Activated T-cell treated with anti-CD3 and anti-CD28 coated beads, Interleukin-2, amount 50 U/mL, for 1 hour (primary cell): ENCODE results near the gene SH3YL1.

Experiments used
- DNase-seq: peaks from one replicate; pipeline ENCODE4 v3.0.0-alpha.2; 2020

Gene SH3YL1, protein sequence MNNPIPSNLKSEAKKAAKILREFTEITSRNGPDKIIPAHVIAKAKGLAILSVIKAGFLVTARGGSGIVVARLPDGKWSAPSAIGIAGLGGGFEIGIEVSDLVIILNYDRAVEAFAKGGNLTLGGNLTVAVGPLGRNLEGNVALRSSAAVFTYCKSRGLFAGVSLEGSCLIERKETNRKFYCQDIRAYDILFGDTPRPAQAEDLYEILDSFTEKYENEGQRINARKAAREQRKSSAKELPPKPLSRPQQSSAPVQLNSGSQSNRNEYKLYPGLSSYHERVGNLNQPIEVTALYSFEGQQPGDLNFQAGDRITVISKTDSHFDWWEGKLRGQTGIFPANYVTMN

DNA sequence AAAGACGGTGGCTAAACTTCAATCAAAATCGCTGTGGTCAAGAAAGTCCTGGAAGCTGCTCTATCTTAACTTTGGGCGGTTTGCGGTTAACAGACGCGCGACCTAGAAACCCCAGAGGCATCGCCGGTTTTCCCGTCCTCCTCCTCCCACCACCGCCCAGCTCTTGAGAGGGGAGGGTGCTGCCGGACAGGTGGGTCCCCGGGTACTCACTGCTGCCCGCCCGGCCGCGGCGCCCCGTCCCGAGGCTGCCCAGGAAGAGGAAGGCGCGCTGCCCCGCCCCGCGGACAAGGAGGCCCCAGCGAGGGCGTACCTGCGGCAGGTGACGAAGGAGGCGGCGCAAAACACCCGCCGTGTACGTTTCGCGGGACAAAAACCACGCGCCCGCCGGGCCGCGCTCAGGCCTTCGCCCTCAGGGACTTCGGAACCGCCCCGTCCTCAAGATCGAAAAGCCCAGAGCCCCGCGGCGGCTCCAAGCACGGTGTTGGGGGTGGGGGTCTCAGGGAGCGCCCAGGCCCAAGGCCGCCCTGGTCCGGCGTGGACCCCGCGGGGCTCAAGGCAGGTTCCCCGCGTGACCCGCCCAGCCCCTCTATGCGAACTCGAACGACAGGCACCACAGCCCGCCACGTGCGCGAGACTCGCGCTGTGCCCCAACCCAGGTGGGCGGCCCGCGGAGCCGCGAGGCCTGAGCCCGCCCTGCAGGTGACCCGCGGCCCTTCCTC is at the start of gene SH3YL1:
Gene SH3YL1 (minus strand): TSS at position 259 of the 719 bp plus-strand sequence. CDS start 48 bp downstream, at position 211.
- peak; percentile 71 for DNase-seq

DNA sequence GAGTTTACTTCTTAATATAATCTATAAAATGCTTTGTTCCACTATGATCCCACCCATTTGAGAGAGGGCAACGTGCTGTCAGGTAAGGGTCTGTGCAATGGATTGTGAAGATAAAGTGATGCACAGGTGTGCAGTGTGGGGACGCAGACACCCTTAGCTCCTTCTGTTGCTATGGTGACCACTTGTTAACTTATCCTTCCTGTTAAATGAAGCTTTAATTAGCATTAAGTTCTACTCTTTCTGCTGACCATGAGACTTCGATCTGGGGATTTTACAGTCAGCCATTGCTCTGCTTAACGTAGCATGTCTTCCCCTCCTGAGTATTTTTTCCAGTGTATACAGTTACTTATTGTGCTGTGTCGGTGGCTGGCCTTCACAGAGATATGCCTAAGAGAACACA is 47.2 kb upstream of the SH3YL1 start:
- no peak for DNase-seq

DNA sequence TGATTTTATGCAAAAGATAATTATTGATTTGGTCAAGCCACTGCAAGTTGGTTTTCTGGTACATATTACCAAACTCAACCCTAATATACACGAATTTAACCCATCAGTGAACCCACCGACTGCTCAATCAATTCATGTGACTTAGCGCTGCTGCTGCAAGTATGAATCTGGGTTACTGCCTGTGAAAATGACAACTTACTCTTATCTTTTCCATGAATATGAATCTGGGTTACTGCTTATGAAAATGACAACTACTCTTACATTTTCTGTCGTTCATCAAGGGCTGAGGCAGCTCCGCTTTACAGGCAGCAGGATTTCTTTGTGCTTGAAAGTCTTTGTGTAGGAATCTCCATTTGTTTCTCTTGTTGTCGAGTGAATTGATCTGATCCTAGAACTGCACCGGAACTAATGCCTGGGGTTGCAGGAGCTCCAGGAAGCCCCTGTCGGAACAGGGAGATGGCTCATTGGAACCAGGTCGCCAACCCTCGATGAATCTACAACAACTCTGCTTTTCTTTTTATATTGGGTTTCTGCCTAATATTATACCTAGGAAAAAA is 46.2 kb upstream of the SH3YL1 start:
- DNase-seq, result no peak

DNA sequence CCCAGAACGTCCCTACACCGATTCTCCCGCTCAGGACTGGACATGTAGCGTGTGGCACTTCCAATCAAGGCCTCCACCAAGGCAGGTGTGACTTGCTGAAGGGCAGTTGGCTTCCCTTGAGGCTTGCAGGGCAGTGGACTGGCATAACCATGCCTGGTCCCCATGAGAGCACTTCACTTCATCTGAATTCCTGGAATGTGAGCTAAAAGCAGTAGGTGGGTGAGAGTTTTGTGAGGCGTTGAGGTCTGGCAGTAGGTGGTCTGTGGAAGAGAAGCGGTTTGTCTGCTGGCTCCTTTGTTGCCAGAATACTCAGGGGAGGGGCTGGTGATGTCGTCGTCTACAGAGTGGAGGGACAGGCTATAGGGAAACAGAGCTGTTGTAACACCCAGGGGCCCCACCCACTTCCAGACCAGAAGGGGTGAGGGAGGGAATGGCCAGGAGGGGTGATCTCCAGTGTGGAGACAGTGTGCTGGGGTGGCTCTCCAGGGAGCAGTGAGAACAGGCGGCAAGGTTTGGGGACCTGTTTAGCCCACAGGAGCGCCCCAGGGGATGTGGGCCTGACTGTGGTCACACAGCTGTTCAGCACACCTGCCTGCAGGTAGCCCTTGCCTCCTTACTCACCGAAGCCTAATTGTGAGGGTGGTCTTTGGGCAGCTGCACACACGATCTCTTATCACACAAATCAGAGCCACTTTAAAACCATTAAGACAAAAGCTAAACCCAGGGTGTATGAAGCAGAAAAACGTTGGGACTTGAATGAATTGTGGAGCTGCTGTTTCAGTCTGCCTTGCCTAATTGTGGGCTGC is 45.5 kb upstream of the SH3YL1 start:
- DNase-seq, result no peak

DNA sequence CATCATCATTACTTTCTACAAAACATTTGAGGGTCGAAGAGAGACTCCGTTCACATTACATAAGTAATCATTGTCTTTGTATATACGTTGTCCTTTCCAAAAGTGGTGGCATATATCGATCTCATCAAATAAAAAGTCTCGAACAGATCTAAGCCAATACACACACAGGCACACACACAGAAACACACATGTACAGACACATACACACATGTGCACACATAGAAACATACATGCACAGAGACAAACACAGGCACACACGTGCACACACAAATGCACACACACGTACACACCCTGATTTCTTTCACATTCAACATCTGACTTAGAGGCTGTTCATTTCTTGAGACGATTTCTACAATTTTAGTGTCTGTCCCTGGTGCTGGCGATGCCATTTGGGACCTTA is 41.5 kb upstream of the SH3YL1 start:
- DNase-seq, result no peak

DNA sequence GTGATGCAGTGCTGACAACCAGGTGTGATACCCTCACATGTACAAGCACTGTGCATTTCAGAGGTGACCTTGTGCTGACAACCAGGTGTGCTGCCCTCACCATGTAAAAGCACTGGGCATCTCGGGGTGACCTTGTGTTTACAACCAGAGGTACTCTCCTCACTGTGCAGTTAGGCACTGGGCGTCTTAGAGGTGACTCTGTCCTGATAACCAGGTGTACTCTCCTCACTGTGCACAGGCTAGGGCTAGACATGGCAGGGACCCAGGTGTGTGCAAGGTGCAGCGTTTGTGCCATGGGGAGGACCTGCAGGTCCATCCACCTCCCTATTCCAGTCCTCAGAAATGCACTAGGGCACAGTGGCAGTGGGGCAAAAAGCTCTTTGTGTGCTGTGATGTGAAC is 32.5 kb upstream of the SH3YL1 start:
- DNase-seq, result no peak

DNA sequence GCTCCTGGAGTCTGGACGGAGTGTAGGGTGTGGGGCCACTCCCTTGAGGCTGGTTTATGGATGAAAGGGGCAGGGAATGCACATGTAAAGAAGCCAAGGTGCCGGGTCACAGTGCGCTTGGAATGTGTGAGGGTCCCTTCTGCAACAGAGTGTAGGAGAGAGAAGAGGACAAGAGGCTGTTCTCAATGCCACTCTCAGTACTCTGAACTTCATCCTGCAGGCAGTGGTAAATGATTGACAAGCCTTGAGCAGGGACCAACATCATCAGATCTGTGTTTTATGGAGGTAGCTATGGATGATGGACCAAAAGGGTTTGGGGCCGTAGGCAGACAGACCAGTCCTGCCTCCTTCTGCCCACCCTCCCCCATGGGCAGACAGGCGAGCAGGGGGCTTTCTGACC is 31.3 kb upstream of the SH3YL1 start:
- no peak for DNase-seq

DNA sequence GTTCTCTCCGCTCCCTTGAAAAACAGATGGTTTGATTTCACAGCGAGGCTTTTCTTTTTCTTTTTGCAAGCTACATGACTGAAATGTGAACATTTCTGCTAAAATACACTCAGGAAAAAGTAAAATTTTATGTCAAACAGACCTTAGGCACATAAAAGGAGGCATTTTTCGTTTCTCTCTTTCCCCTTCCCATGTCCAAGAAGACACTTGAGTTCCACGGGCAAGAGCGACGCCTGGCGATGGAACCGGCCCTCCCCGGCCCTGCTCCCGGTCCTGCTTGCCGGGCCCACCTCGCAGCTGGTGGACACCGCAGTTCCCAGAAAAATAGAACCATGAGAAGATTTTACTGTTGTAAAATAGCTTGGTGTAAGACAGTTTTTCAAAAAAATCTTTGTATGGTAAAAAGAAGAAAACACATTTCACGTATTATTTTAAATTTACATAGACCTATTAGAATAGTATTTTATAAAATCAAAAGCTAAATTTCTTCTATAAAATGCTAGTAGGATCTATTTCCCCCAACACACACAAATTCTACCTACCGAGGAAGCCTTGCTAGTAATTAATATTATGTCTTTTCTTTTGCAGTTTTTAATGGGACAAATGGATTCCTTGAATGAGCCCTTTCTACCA is 26.4 kb upstream of the SH3YL1 start:
- peak; percentile 65 for DNase-seq

DNA sequence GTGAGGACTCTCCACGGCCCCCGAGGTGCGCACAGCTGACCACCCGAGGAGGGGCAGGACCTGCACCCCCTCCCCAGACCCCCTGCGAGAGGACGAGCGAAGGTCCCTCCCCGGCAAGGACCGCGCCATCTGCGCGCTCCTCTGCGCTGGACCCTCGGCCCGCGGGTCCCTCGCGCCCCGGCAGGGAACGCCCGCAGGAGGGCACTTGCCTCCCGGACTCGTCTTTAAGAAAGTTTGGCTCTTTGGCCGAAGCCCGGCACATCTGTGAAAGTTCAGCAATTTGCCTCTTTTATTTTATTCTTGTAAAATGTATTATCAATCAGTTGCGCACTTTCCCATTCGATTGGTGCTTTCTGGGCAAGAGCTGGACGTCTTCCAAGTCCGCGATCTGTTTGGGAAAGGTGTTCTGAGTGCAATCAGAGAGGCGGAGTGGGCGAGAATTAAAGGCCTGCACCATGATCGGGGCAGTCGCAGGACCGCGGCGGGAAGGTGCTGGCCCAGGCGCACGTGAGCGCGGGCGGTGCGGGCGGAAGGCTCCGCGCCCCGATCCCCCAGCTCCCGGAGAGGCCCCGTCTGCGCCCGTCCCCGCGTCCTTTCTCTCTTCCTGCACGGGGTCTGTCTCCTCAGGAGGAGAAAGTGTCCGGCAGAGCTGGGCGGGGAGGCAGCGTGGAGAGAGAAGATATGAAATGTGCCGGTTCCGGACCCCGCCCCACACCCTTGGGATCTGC is 25.7 kb upstream of the SH3YL1 start:
- DNase-seq, result peak; percentile 29

DNA sequence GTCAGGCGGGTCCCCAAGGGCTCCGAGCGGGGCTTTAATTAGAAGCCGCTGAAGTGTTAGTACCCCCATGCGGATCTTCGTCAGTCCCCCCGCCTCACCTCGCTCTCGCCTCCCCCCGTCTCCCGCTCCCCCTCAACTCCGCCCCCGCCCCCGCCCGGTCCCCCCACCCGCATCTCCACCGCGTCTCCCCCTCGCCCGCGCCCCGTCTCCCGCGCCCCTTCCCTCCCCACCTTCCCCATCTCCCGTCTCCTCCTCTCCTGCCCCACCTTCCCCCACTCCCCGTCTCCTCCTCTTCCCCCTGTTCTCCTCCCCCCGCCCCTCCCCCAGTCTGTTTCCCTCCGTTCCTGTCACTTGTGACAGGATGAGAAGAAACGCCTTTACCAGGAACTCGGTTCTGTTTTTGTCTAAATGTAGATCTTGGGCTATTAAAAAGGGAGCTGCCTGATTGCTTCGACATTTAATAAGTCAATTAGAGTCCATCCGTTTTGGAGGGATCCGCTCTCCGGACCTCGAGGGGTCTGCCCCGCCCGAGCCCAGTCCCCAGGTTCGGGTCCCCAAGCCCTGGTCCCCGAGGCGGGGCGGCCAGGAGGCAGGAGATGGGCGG is 25.0 kb upstream of the SH3YL1 start:
- no peak for DNase-seq

DNA sequence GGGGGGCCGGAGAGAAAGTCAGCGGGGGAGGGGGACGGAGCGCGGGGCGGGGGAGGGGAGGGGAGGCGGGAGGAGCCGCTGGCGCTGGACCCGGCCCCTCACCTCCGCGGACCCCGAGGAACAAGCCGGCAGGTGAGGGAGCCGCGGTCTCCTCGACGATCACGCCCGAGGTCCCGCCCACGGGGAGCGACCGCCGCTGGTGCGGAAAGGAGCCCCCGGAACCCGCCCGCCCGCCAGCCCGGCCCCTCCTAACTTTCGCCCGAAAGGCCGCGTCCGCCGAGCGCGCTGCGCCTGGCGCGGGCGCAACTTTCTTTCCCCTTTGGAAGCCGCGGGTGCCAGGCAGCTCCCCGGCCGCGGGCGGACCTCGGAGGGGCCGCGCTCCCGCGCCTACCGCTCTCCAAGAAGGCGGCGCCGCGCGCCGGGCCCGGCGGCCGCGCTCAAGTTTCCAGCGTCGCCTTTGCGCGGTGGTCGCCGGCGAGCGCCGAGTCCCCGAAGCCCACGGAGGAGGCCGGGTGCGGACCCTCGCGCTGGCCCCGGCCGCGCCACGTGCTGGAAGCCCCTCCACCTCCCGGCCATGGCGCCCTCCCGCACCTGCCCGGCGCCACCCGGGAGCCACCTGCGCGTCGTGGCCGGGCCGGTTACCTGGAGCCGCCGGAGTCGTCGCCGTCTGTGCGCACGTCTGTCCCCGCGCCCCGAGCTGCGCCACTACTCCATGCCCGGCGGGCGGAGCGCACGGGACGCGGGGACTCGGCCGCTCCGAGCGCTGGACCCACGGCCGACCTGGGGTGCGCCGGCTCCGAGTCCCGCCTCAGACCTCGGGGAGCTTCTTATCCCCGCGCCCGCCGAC is 24.3 kb upstream of the SH3YL1 start, which contains the start of gene ALKAL2:
Gene ALKAL2 (minus strand): TSS at position 181 of the 847 bp plus-strand sequence. CDS start 256 bp downstream, outside the sequence.
- peak; percentile 26 for DNase-seq

DNA sequence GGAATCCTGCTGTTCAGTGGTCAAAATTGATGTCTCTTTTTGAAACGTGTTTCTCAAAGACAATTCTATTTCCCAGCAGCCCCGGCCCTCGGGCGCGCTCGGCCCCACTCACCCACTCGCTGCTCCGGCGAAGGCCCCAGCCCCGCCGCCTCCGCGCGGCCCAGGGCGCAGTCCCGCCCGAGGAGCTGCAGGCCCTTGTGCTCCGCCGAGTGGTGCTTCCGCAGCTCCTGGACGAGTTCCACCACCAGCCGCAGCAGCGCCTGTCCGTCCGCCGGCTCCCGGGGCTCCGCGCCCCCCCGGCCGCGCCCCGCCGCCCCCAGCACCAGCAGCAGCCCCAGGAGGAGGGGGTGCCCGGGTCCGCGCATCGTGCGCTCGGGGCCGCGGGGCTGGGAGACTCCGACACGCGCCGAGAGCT is 23.6 kb upstream of the SH3YL1 start:
- peak; percentile 26 for DNase-seq

DNA sequence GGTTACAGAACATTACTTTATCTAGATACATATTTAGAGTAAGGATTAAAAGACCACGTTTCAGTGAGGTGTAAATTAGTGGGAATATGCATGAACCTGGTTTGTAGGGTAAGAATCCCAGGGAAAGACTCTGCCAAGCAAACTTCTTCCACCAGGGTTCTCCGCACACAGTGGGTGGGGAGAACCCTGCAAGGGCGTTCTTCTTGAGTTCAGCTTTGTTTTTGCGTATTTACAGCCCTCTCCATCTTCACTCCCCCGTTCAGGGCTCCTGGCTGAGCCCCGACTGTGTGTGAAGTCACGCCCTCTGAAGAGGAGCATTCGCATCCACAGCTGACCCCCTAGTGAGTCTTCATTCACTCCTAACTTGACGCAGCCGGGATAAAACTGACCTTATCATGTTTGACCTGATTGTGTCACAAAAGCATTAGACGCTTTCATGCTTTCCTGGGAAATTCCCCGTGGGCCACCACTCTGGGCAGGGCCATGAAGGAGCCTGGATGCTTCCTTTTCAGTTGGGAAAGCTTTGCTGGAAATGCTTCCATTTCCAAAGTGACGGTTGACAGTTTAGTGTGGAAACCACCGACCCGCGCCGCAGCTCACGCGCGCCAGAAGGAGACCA is 23.1 kb upstream of the SH3YL1 start:
- no peak for DNase-seq

DNA sequence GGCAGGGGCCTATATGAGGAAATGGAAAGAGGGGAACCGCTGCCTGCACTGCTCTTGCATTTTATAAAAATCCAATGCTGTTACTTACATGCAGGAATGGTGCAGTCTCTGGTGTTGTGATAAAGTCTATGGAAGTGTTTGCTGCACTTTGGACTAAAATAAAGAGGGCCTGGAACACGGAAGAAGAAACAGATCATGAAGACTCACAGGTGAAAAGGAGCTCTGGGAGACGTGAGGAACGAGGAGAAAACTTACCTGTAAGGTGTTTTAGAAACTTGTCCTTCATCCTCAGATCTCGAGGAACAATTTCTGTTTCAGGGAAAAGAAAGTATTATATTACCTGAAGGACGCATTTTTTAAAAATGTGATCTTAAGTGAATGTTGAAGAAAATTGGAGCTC is 22.2 kb upstream of the SH3YL1 start:
- no peak for DNase-seq

DNA sequence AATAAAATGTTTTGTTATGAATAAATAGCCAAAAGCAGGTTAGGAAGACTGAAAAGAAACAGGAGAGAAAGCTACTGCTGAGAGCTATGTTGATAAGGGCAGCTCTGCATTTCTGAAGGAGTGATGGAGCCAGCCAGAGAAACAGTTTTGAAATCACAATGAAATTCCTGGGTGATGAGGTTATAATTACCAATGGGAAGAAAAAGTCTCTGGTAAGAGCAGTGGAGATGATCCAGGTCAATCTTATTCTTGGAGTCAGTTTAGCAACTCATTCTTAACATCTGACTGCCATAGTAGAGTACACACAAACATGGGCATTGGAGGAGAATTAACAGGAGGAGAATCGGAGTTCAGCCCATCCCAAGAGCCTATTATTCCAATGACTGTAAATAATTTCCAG is 21.7 kb upstream of the SH3YL1 start:
- no peak for DNase-seq

DNA sequence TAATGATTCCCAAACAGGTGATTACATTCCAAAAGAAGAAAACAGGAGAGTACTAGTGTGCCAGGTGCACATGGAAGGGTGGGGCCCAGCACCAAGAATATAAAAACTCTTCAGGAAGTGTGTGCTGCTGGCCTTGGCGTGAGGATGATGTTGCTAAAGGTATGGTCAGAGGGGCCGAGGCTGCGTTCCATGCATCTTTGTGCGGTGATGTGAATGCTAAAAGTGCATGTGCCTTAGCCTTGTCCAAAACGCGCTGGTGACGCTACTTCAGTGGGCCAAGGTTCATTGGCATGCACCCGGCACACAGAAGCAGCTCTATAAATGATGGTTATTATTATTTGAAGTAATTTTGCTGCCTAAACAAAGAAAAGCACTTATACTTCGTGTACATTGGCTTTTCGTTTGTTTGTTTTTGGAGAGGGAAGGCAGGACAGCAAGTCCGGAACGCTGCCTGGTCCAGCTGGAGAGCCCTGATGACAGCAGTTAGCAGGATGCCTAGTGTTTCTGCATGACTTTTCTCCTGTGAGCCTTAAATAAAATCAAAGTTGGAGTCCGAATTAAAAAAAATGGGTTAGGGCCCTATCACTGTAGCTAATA is 21.2 kb upstream of the SH3YL1 start:
- DNase-seq, result no peak

DNA sequence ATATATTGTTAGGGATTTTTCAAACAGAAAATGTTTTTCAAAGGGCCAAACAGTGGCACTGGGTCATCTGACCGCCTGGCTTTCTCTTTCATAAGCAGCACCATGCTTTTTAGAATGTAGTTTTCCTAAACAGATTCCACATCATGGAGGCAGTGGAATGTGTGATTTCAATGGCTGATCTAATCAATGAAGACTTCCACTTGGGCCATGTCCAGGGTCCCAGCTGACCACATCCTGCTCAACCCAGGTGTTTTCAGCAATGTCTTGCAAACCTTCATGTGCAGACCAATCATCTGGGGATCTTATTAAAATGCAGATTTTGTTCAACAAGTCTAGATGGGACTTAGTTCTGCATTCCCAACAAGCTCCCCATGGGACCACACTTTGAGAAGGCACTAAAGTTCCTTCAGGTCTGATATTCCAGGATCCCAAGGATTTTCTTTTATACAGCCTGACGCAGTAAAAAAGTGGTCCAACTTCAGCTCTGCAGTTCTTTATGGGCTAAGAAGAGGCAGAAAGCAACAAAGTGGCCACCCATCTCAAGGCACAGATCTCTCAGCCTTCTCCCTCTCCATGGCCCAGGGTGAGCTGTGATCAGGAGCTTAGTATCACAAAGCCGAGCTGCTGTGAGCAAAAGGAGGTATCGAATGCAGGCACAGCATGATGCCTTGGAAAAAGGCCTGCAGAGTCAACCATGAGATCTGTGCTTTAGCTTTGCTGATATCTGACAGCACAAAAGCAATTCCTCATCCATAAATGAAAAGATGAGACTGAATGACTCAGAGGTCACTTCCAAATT is 20.4 kb upstream of the SH3YL1 start:
- DNase-seq, result no peak

DNA sequence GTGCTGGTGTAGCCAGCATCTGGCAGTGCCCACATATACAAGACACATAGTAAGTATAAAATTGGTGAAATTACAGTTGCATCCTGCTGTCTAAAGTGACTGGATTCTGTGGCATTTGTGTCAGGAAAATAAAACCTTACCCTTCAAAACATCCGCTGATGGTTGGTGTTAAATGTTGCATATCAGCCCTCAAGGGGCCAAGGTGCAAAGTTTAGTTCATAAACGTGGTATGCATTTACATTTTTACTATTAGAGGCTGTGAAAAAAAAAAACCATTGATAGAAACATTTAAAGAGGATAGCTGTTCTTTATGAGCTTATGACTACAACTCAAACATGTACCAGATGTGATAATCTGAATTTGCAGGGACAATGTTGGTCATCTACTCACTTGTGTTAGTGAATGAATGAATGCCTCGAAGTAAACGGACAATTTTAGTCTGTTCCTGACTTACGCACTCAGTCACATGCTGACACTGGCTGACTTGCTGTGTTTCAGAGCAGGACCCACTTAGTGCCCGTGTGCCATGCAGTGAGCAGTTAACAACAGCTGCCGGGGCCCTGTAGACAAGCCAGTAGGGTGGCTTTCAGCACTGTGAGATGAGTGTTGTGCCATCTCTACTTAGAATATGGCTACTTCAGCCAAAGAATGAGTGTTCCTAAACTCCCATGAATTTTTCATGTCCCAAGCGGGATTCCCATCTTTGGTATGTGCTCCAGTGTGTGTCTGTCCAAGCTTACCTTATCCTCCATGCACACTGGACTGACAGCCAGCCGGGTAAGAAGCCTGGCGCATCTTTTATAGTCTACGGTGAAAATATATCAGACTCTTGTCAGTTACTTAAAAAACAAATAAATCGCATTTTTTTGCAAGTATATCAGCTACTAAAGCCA is 18.8 kb upstream of the SH3YL1 start:
- DNase-seq, result no peak
